ENCODE results near the gene NAPA. TPM values are rescaled to one million over a fixed set of nuclear protein-coding genes. Genes with fewer than 3 reads are reported as not detected.
A peak's percentile ranks its signal among the peaks of the same experiment; 100 is the strongest.

NAPA gene
- total and polyA plus RNA-seq, 10 of the 15 experiments (the other 5 are each of a cell fraction or from before 2014, with no cell fraction given), result 8.2 to 193 (median 102) TPM

GRCh38 chr19:47490847-47491246 is 24.0 kb downstream of the NAPA start:
- Histone ChIP-seq H3K27ac (ENCODE audit: control insufficient read depth, insufficient read depth) (no peak overlapping the region), H4K20me1 (ENCODE audit: control insufficient read depth, insufficient read depth) (no peaks in the 10 kb centered on the region; the same call in 1 of the 2 replicates), H3K4me1 (ENCODE audit: control insufficient read depth, insufficient read depth, low read length) (peaks cover 20% of the 10 kb centered on the region), H3K36me3 (ENCODE audit: control insufficient read depth in 2 of 2, insufficient read depth in 2 of 2, low read length in 1 of 2) (peaks cover 20 to 26% of the 10 kb centered on the region in 2 experiments), H3K4me3 (no peak overlapping the region), H3K79me2 (ENCODE audit: control insufficient read depth, insufficient read depth, low read length) (no peaks in the 10 kb centered on the region; the same call in 1 of the 2 replicates), H3K27me3 (replicated peaks in 1 of 2; ENCODE audit: control insufficient read depth in 2 of 2, insufficient read depth in 2 of 2, low read length in 1 of 2) (no peaks in the 10 kb centered on the region), H3K4me2 (ENCODE audit: control insufficient read depth, insufficient read depth) (no peak overlapping the region), H2AFZ (ENCODE audit: control insufficient read depth, low read depth, low read length) (no peak overlapping the region), H3K9me3 (replicated peaks; ENCODE audit: control insufficient read depth, insufficient read depth, low read length) (no peaks in the 10 kb centered on the region), H3K9ac (ENCODE audit: control insufficient read depth, insufficient read depth, low read length) (no peak overlapping the region)
- BruUV-seq (replicated peaks), result no TSS peak
- ChIA-PET POLR2A (no interaction called here), SMC1A (ENCODE audit: uncharacterized antibody, unreplicated experiment) (interaction anchor here (0.6 kb wide), 1 partner anchor 262 kb away, joined by 3 read pairs; no protein-coding TSS in a partner anchor), RAD21 (ENCODE audit: unreplicated experiment) (no interaction called here), CTCF (interaction anchor here (0.6 to 0.9 kb wide), 2 partner anchors 25 to 206 kb away, joined by 3 read pairs; no protein-coding TSS in a partner anchor)
- DNase-seq (ENCODE audit: low read depth, low spot score) (no peak), FAIRE-seq (no peak), ATAC-seq (no peak)
- WGBS (ENCODE audit: insufficient coverage, insufficient replicate concordance, low lambda C conversion rate, missing lambda C conversion rate), result 40% methylated on average over 3 of the region's 3 CpGs
- TF ChIP-seq GATAD2B (conservative IDR thresholded peaks at IDR 0.05; ENCODE audit: low read depth), result no peak
- intact Hi-C loops (cut with micrococcal nuclease; ENCODE audit: unreplicated experiment) (no loop called here), in situ Hi-C loops (cut with MboI) (no loop called here)

- H2AFZ ChIP-seq (ENCODE audit: control insufficient read depth, low read depth, low read length), result no peak overlapping the region
- H3K36me3 ChIP-seq (ENCODE audit: control insufficient read depth in 2 of 2, insufficient read depth in 2 of 2, low read length in 1 of 2), result peaks cover 20 to 22% of the 10 kb centered on the region in 2 experiments
- H3K79me2 ChIP-seq (ENCODE audit: control insufficient read depth, insufficient read depth, low read length), result peaks cover 7% of the 10 kb centered on the region
- no peak overlapping the region for H3K27ac ChIP-seq (ENCODE audit: control insufficient read depth, insufficient read depth)
- CTCF ChIA-PET, result interaction anchor here (0.6 to 1.2 kb wide), 2 partner anchors 12 to 26 kb away, joined by 3 read pairs; no protein-coding TSS in a partner anchor
- no peak overlapping the region for H3K4me3 ChIP-seq
- POLR2A ChIA-PET, result no interaction called here
- no peak overlapping the region for H3K4me2 ChIP-seq (ENCODE audit: control insufficient read depth, insufficient read depth)
- SMC1A ChIA-PET (ENCODE audit: uncharacterized antibody, unreplicated experiment), result no interaction called here
- FAIRE-seq (no peak), ATAC-seq (no peak), DNase-seq (ENCODE audit: low read depth, low spot score) (no peak)
- intact Hi-C loops (cut with micrococcal nuclease; ENCODE audit: unreplicated experiment) (no loop called here), in situ Hi-C loops (cut with MboI) (no loop called here)
- no peaks in the 10 kb centered on the region; the same call in 1 of the 2 replicates for H4K20me1 ChIP-seq (ENCODE audit: control insufficient read depth, insufficient read depth)
- no peaks in the 10 kb centered on the region for H3K9me3 ChIP-seq (replicated peaks; ENCODE audit: control insufficient read depth, insufficient read depth, low read length)
- H3K9ac ChIP-seq (ENCODE audit: control insufficient read depth, insufficient read depth, low read length), result no peak overlapping the region
- RAD21 ChIA-PET (ENCODE audit: unreplicated experiment), result no interaction called here
- H3K27me3 ChIP-seq (replicated peaks in 1 of 2; ENCODE audit: control insufficient read depth in 2 of 2, insufficient read depth in 2 of 2, low read length in 1 of 2), result no peaks in the 10 kb centered on the region
- WGBS (ENCODE audit: insufficient coverage, insufficient replicate concordance, low lambda C conversion rate, missing lambda C conversion rate), result 98% methylated on average over 5 of the region's 7 CpGs
- peaks cover 28% of the 10 kb centered on the region for H3K4me1 ChIP-seq (ENCODE audit: control insufficient read depth, insufficient read depth, low read length)
- BruUV-seq (replicated peaks), result TSS peak; percentile 18
- TF ChIP-seq BCLAF1 (IDR thresholded peaks at IDR 0.05) (no peak), CBX5 (IDR thresholded peaks at IDR 0.05; ENCODE audit: low read depth) (no peak), NBN (IDR thresholded peaks at IDR 0.05) (no peak), POLR2A (IDR thresholded peaks at IDR 0.05; ENCODE audit: low read depth, low read length) (peak; percentile 41; the same call in 1 of the 2 replicates), CEBPZ (IDR thresholded peaks at IDR 0.05; ENCODE audit: low read depth, low read length) (no peak)
Measured at GRCh38 chr19:47490031-47490430, 24.8 kb downstream of the NAPA start.

Data from GM12878 (cell line).